RKO (cell line): Measurements from ENCODE around the gene SNRPD3.
"Not testable (repeated sequence)": the region's sequence is repeated elsewhere in the genome, so short reads cannot be mapped to it uniquely, and the experiment has no call there.

ENCODE experiments used
- DNase-seq: peaks from one replicate; pipeline ENCODE4 v3.0.0-alpha.2; 2016; ENCODE audit warnings: low spot score

SNRPD3 gene

GRCh38 chr22:24532075-24532474 is 23.7 kb upstream of the SNRPD3 start:
- DNase-seq: no peak

- no peak for DNase-seq
These were observed 20.5 kb upstream of the SNRPD3 start for GRCh38 chr22:24535348-24535747.

GRCh38 chr22:24536089-24536488 is 19.7 kb upstream of the SNRPD3 start:
- no peak for DNase-seq

GRCh38 chr22:24540470-24540869 is 15.3 kb upstream of the SNRPD3 start:
- no peak for DNase-seq

- DNase-seq: no peak
These were observed 13.9 kb upstream of the SNRPD3 start for GRCh38 chr22:24541681-24542515.

GRCh38 chr22:24542641-24543040 is 13.2 kb upstream of the SNRPD3 start:
- DNase-seq: no peak

- DNase-seq: no peak
These were observed 12.6 kb upstream of the SNRPD3 start for GRCh38 chr22:24543185-24543601.

DNA sequence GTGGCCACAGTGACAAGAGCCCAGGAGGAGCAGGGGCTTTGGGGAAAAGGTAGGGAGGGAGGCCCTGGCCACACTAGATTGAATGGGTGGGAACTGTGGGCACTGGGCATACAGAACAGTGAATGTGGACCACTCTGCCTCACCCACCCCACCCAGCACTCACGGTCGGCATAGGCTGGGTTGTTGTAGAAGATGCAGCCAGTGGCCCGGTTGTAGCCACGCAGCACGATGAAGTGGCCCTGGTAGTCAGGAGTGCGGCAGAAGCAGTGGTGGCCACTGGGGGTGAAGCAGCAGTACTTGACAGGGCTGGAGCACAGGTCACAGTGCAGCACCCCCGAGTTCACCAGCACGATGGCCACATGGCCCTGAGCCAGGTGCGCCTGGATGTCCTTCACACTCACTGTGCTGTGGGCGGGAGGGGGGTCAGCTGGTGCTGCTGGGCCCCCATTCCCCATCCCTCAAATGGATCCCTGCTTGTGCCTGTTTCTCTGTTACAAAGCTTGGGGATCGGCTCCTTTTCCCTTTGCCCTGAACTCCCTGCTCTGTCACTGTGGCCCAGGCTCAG is 12.0 kb upstream of the SNRPD3 start:
- no peak for DNase-seq

DNA sequence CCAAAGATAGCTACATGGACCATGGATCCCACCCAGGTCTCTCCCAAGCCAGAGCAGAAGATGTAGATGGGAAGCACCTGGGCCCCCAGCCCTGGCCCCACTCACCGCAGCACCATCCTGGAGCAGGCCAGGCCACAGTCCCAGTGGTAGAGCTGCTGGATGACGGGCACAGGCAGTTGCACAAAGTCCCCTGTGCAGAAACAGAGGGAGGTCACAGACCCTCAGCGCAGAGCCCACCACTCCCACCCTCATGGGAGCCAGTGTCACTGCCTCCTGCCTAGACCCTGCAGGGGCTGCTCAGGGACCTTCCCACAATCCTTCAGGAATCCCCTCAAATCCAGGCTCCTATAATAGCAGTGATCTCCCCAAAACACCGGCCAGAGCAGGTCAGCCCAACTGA is 7.0 kb upstream of the SNRPD3 start:
- no peak for DNase-seq

DNA sequence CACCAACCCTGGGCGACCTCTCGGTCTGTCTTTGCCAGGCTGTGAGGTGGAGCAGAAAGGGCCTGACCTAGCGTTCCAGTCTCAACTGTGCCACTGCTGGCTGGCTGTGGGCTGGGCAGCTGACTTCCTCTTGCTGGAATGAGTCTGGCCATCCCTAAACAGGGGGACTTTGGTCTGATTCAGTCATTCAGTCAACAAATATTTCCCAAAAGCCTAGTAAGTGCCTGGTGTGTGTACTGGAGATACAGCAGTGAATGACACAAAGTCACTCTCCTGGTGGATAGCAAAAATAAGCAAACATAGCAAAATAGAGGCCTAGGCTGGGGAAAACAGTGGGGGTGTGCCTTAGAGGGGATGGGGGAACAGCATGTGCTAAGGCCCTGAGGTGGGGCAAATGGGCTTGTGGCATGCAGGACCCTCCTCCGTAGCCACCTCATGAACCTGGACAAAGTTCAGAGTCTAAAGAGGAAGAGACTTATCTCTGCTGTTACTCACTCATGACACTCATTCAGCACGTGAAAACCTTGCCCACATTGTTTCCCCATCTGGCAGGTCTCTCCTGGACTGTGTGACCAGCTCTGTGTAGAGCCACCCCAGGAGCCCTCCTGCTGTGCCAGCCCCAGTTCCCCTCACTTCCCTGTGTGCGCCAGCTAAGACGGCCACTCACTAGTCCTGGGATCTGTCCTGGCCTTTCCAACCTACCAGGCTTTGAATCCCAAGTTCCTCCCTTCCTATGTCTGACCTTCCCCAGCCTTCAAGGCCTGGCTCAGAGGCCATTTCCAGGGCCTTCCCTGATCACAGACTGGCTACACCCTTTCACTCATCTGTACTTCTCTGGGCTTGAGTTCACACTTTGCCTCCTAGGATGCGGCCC is 5.5 kb upstream of the SNRPD3 start:
- DNase-seq: no peak

GRCh38 chr22:24550902-24551435 is 4.8 kb upstream of the SNRPD3 start:
- DNase-seq: no peak

DNA sequence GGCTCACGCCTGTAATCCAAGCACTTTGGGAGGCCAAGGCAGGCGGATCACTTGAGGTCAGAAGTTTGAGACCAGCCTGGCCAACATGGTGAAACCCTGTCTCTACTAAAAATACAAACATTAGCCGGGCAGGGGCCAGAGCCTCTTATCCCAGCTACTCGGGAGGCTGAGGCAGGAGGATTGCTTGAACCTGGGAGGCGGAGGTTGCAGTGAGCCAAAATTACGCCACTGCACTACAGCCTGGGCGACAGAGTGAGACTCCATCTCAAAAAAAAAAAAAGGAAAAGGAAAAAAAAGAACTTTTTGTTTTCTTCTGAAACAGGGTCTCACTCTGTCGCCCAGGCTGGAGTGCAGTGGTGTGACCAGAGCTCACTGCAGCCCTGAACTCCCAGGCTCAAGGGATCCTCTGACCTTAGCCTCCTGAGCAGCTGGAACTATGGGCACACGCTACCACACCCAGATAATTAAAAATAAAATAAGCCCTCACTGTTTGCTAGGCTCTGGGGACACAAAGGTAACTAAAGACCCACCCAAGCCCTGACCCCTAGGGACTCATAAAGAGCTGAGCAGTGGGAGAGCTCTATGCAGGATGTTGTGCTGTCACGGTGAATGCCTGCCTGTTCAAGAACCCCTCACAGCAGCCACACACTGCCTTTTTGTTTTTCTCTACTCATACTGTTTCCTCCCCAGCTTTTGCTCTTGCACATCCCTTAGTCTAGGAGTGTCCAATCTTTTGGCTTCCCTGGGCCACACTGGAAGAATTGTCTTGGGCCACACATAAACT is 3.1 kb upstream of the SNRPD3 start:
- DNase-seq: not testable (repeated sequence)

GRCh38 chr22:24553597-24554312 is 2.0 kb upstream of the SNRPD3 start:
- DNase-seq: no peak

GRCh38 chr22:24554313-24555164 is 1.3 kb upstream of the SNRPD3 start, which contains the start of gene GUCD1:
Gene GUCD1 (minus strand): TSS chr22:24555138. CDS start chr22:24554991, 147 bp downstream.
- peak; percentile 45 for DNase-seq

DNA sequence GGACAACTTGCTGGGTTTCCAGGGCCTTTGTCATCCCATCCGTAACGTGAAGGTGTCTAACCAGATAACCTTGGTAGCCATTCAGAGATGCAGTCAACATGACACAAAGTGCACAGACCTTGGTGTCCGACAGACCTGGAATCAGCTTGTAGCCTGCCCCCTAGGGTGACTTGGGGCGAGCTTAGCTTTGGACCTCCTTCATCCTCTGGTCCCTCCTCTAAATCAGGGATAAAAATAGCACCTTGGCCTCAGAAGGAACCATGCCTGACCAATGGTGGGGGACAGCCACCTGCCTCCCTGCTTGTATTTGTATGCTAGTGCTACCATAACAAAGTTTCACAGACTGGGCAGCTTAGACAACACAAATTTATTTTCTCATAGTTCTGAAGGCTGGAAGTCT is 3.7 kb downstream of the SNRPD3 start:
- DNase-seq: no peak

DNA sequence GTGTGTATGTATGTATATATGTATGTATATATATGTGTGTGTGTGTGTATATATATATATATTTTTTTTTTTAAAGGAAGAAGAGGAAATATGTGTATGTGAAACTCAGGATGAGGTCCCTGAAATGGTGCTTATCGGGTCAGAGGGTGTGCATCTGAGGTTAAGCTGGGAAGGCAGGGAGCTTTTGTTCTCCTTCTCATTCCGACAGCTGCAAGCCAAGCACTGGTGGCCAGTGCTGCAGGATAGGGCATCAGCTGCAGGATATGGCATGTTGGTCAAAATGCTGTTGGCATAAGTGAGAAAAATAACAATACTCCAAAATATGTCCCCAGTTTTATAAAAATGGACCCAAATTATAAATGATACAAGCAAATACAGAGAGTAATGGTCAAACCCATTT is 7.4 kb downstream of the SNRPD3 start:
- no peak for DNase-seq

DNA sequence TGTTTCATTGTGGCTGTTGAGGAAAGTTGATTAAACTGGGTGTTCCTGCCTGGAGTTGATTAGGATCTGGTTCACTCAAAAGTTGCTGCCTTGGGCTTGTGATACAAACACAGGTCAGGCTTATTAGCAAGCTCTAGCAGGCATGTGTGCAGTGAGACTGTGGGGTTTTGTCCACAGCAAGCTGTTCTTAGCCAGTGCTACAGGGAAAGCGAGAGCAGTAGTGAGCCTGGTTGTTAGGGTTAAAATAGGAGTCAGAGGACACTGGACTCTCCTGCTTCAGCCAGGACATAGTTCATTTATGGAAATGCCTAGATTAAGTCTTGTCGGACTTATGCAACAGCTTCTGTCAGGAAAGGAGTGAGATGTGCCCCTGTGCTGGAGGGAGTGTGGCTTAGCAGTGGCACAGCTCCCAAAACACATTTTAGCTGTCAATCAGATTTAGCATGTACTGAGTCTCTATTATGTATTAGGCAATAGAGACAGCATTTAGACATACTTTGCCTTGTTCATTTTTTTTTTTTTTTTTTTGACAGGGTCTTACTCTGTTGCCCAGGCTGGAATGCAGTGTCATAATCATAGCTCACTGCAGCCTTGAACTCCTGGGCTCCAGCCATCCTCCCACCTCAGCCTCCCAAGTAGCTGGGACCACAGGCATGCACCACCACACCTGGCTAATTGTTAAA is 8.7 kb downstream of the SNRPD3 start:
- no peak for DNase-seq

DNA sequence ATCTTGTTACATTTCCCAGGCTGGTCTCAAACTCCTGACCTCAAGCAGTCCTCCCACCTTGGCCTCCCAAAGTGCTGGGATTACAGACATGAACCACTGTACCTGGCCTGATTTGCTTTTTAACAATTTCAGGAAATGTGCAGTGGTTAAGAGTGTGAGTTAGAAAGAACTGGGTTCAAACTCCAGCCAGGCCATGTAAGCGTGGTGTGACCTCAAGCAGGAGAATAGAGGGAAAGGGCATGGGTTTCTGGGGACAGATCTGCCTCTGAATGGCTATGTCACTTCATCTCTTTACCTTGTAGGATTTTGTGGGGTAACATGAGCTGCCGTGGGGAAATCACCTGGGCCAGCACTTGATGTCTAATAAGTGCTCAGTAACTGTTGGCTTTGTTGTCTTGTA is 9.3 kb downstream of the SNRPD3 start:
- DNase-seq: no peak

DNA sequence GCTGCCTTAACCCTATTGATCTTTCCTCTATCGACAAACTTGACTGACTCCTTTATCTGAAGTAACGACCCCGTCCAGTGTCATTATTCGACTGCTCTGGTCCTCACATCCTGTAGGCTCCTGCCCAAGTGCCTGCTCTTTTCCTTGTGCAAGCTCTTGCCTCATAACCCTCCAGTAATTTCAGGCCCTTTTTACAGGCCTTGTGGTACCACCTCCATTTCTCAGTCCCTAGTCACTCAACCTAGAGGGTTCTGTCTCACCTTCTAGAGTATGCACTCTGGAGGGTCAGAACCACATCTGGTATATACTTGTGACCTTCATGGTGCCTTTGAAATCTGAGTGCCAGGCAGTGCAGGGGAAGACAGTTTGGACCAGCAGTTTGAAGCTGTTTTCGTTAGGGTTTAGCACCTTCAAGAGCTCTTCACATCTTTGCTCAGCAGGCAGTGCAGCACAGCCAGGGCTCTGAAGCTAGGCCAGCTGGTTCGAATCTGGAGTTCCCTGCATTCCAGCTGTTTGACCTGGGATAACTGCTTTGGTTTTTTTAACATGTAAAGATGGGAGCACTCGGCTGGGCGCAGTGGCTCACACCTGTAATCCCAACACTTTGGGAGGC is 11.2 kb downstream of the SNRPD3 start:
- DNase-seq: no peak
